Caco-2 (cell line): Measurements from ENCODE around the gene HEY2. TPM values are rescaled to one million over a fixed set of nuclear protein-coding genes. Genes with fewer than 3 reads are reported as not detected.

Experiments
- BruUV-seq: library from RNA; stranded (reverse); fragments of 400-500 nt; replicated peaks from 2 replicates; lab custom pipeline; 2021; lab: Mats Ljungman, UMichigan
- CTCF ChIA-PET: fragments of 300-600 bp; sonication (Branson Sonifier 250); formaldehyde crosslinking; loops from one replicate; lab custom pipeline; 2022; ENCODE audit warnings: antibody characterized with exemption; lab: Charles Lee
- POLR2A ChIA-PET: fragments of 300-600 bp; sonication (Branson Sonifier 250); formaldehyde crosslinking; loops from one replicate; lab custom pipeline; 2022; ENCODE audit warnings: antibody characterized with exemption; lab: Charles Lee
- DNase-seq, 2 experiments: peaks; one replicate each; pipeline versions ENCODE4 v3.0.0 to v3.0.0-alpha.2; 2020 to 2022
- H3K27me3 ChIP-seq: replicated peaks from 2 replicates; pipeline ENCODE4 v1.6.0; 2011; ENCODE audit warnings: low read length; ENCODE audit not compliant: control insufficient read depth, insufficient read depth
- H3K36me3 ChIP-seq: 2 replicates; pipeline ENCODE4 v1.5.1; 2011; ENCODE audit warnings: low read length; ENCODE audit not compliant: control insufficient read depth, insufficient read depth
- H3K4me1 ChIP-seq: fragments of 250-450 bp; sonication (Bioruptor Pico); 2 replicates; pipeline ENCODE4 v1.5.1; 2020; ENCODE audit warnings: mild to moderate bottlenecking
- H3K4me3 ChIP-seq: 2 replicates; pipeline ENCODE4 v1.5.1; 2011; ENCODE audit warnings: low read depth, mild to moderate bottlenecking, control low read depth, low read length
- H3K9me3 ChIP-seq: fragments of 250-450 bp; sonication (Bioruptor Pico); 2 replicates; pipeline ENCODE4 v1.5.1; 2020; ENCODE audit warnings: mild to moderate bottlenecking, moderate library complexity
- H3K27ac Mint-ChIP-seq: one replicate; pipeline ENCODE4 v1.8.0; 2022; ENCODE audit warnings: mixed read lengths; ENCODE audit not compliant: unreplicated experiment
- H3K27me3 Mint-ChIP-seq: one replicate; pipeline ENCODE4 v1.8.0; 2022; ENCODE audit warnings: mixed read lengths; ENCODE audit not compliant: insufficient read depth, unreplicated experiment
- H3K36me3 Mint-ChIP-seq: one replicate; pipeline ENCODE4 v1.8.0; 2022; ENCODE audit warnings: mild to moderate bottlenecking, mixed read lengths; ENCODE audit not compliant: insufficient read depth, unreplicated experiment
- H3K4me1 Mint-ChIP-seq: one replicate; pipeline ENCODE4 v1.8.0; 2022; ENCODE audit warnings: low read depth, mixed read lengths; ENCODE audit not compliant: unreplicated experiment
- H3K4me3 Mint-ChIP-seq: one replicate; pipeline ENCODE4 v1.8.0; 2022; ENCODE audit warnings: mild to moderate bottlenecking, moderate library complexity, mixed read lengths; ENCODE audit not compliant: unreplicated experiment
- H3K9me3 Mint-ChIP-seq: one replicate; pipeline ENCODE4 v1.8.0; 2022; ENCODE audit warnings: mixed read lengths; ENCODE audit not compliant: unreplicated experiment
- intact Hi-C: fragments of 100-400 bp; cut with micrococcal nuclease; formaldehyde crosslinking; loops from one replicate; pipeline ENCODE4 v1.10.0; 2022; ENCODE audit not compliant: unreplicated experiment
- total RNA-seq: library from RNA; stranded (reverse); gene quantifications from 2 replicates; pipeline ENCODE4 v1.2.3, GENCODE V29; 2022
- TF ChIP-seq, protein P1 (sequence below), 2 experiments: fragments of 200-600 bp in 1 of 2; IDR thresholded peaks; 1 replicate in 1 of 2; 2 replicates in 1 of 2; pipeline versions ENCODE4 v1.5.1 to v1.8.0; 2011 to 2022; ENCODE audit warnings: antibody characterized with exemption in 1 of 2, control low read depth in 1 of 2, inconsistent platforms in 1 of 2, low read depth in 1 of 2, low read length in 1 of 2, mild to moderate bottlenecking in 1 of 2, moderate library complexity in 1 of 2; ENCODE audit not compliant: insufficient read depth in 1 of 2, severe bottlenecking in 1 of 2, unreplicated experiment in 1 of 2

HEY2 gene
- total RNA-seq, 1 experiment from 2014 or later, result not detected

DNA sequence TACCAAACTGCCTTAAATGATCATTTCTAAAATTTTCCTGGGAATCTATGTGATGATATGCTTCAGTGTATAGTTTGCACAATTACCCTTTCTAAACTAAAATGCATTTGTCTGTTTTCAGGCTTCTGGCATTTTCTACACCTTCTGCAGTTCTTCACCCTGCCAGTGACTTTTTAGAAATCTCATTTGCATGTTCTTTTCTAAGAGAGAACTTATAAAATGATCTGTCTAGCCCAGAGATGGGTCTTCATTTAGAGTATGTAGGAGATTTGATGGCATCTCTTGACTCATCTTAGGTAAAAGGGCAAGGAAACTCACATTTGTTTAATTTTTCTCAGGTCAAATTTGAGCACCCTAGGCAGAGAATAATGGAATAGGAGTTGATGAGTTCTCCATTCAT lies 59.2 kb downstream of the HEY2 start:
- peak overlapping the region; percentile 56 for H3K27ac Mint-ChIP-seq
- Histone ChIP-seq H3K27me3 (no peaks in the 10 kb centered on the region), H3K4me1 (peaks cover 35% of the 10 kb centered on the region), H3K36me3 (no peaks in the 10 kb centered on the region), H3K9me3 (no peaks in the 10 kb centered on the region), H3K4me3 (no peak overlapping the region)
- no TSS peak for BruUV-seq
- DNase-seq, result no peak
- ChIA-PET CTCF (no interaction called here), POLR2A (no interaction called here)
- no peaks in the 10 kb centered on the region for H3K27me3 Mint-ChIP-seq
- peaks cover 22% of the 10 kb centered on the region for H3K36me3 Mint-ChIP-seq
- no peak overlapping the region for H3K4me3 Mint-ChIP-seq
- intact Hi-C loops, result no loop called here
- TF ChIP-seq, protein P1, sequence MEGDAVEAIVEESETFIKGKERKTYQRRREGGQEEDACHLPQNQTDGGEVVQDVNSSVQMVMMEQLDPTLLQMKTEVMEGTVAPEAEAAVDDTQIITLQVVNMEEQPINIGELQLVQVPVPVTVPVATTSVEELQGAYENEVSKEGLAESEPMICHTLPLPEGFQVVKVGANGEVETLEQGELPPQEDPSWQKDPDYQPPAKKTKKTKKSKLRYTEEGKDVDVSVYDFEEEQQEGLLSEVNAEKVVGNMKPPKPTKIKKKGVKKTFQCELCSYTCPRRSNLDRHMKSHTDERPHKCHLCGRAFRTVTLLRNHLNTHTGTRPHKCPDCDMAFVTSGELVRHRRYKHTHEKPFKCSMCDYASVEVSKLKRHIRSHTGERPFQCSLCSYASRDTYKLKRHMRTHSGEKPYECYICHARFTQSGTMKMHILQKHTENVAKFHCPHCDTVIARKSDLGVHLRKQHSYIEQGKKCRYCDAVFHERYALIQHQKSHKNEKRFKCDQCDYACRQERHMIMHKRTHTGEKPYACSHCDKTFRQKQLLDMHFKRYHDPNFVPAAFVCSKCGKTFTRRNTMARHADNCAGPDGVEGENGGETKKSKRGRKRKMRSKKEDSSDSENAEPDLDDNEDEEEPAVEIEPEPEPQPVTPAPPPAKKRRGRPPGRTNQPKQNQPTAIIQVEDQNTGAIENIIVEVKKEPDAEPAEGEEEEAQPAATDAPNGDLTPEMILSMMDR (IDR thresholded peaks at IDR 0.05; ENCODE audit: insufficient read depth in 1 of 2, low read depth in 1 of 2, low read length in 1 of 2, severe bottlenecking in 1 of 2, unreplicated experiment in 1 of 2), result no peak
- peaks cover 33% of the 10 kb centered on the region for H3K4me1 Mint-ChIP-seq
- H3K9me3 Mint-ChIP-seq, result no peaks in the 10 kb centered on the region

DNA sequence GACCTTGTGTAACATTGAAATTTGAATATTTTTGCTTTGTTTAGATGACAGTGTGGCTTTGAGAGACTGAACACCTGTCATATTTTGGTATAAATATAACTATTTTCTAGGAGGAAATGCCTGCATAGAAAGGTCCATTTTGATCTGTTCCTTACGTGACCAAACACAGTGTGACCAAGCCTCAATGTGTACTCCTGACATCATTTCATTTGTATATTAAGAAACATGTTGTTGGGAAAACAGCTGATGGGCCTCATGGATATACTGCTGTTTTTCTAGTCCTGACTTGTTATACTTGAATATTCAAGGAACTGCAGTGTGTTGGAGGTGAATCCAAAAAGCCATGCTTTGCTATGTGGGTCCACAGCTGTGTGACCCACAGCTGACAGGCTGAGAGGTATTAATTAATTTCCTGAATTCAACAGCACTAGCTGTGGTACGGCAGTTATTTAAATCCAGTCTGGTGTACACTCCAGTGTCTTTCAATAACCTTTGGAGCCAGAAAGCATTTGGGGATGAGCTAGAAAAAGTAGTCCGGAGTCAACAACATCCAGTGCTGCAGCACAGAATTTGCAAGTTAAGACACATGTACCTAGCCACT lies 60.2 kb downstream of the HEY2 start:
- CTCF ChIA-PET, result interaction anchor here (0.6 kb wide), 1 partner anchor 23 kb away, joined by 5 read pairs; no protein-coding TSS in a partner anchor
- no TSS peak for BruUV-seq
- H3K36me3 Mint-ChIP-seq, result peaks cover 22% of the 10 kb centered on the region
- no peak for DNase-seq
- H3K36me3 ChIP-seq, result no peaks in the 10 kb centered on the region
- intact Hi-C loops, result no loop called here
- POLR2A ChIA-PET, result no interaction called here
- H3K4me1 Mint-ChIP-seq, result peaks cover 39% of the 10 kb centered on the region
- H3K27me3 ChIP-seq, result no peaks in the 10 kb centered on the region
- TF ChIP-seq, protein P1 (IDR thresholded peaks at IDR 0.05; ENCODE audit: insufficient read depth in 1 of 2, low read depth in 1 of 2, low read length in 1 of 2, severe bottlenecking in 1 of 2, unreplicated experiment in 1 of 2), result no peak
- H3K4me1 ChIP-seq, result peaks cover 45% of the 10 kb centered on the region
- no peak overlapping the region for H3K4me3 Mint-ChIP-seq
- no peaks in the 10 kb centered on the region for H3K27me3 Mint-ChIP-seq
- no peak overlapping the region for H3K4me3 ChIP-seq
- H3K27ac Mint-ChIP-seq, result no peak overlapping the region
- H3K9me3 ChIP-seq, result no peaks in the 10 kb centered on the region
- no peaks in the 10 kb centered on the region for H3K9me3 Mint-ChIP-seq

DNA sequence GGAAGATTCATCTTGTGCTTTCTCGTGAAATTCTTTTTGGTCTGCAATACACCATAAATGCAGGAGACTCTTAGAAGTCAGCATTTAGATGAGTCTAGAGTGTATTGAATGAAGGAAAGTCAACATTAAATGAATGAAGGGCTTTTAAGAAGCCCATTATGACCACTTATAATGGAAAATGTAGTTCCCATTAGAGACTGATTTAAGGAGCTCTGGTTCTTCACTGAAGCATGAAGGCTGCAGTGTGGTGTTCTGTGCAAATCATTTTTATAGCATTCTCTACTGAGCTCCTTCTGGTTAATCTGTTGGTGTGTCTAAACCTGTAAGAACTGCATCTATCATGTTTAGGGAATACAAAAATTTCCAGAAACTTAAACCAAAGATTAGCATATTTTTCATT lies 61.0 kb downstream of the HEY2 start:
- Mint-ChIP-seq H3K4me1 (peaks cover 39% of the 10 kb centered on the region), H3K27me3 (no peaks in the 10 kb centered on the region), H3K9me3 (no peaks in the 10 kb centered on the region), H3K4me3 (no peak overlapping the region), H3K36me3 (peaks cover 22% of the 10 kb centered on the region), H3K27ac (no peak overlapping the region)
- BruUV-seq, result no TSS peak
- H3K36me3 ChIP-seq, result no peaks in the 10 kb centered on the region
- no peak overlapping the region for H3K4me3 ChIP-seq
- intact Hi-C loops, result no loop called here
- CTCF ChIA-PET, result no interaction called here
- TF ChIP-seq, protein P1 (IDR thresholded peaks at IDR 0.05; ENCODE audit: insufficient read depth in 1 of 2, low read depth in 1 of 2, low read length in 1 of 2, severe bottlenecking in 1 of 2, unreplicated experiment in 1 of 2), result no peak
- POLR2A ChIA-PET, result no interaction called here
- DNase-seq, result no peak
- H3K9me3 ChIP-seq, result no peaks in the 10 kb centered on the region
- H3K27me3 ChIP-seq, result no peaks in the 10 kb centered on the region
- H3K4me1 ChIP-seq, result peaks cover 48% of the 10 kb centered on the region

Other genes with a start within 250 kb of the HEY2 start
- 62.0 and 67.9 TPM in 2 replicates for gene NCOA7, start 41.3 kb downstream of the HEY2 start, total RNA-seq
- gene HINT3, start 207.1 kb downstream of the HEY2 start, total RNA-seq, result 20.2 and 24.6 TPM in 2 replicates
- 31.5 and 36.7 TPM in 2 replicates for gene TRMT11, start 236.9 kb downstream of the HEY2 start, total RNA-seq